Neural cell (in vitro differentiated cells): ENCODE results near the gene IGSF3.

Source experiments
- CTCF ChIP-seq: fragments of 450-650 bp; IDR thresholded peaks from 2 replicates; pipeline ENCODE4 v1.5.1; 2014; ENCODE audit warnings: antibody characterized with exemption, mild to moderate bottlenecking, moderate library complexity; ENCODE audit not compliant: poor library complexity, severe bottlenecking
- EZH2 ChIP-seq: fragments of 200-600, 300-800 bp; shearing (Covaris generic), sonication (generic); IDR thresholded peaks from 2 replicates; pipeline ENCODE4 v1.6.1; 2014; ENCODE audit warnings: antibody characterized with exemption, low read length, borderline replicate concordance, mild to moderate bottlenecking; ENCODE audit not compliant: insufficient read depth, poor library complexity, severe bottlenecking
- POLR2AphosphoS5 ChIP-seq: IDR thresholded peaks from 2 replicates; pipeline ENCODE4 v1.6.1; 2012
- RAD21 ChIP-seq: fragments of 450-650 bp; conservative IDR thresholded peaks from 2 replicates; pipeline ENCODE4 v1.6.1; 2014; ENCODE audit warnings: antibody characterized with exemption, mild to moderate bottlenecking, moderate library complexity
- REST ChIP-seq: IDR thresholded peaks from 2 replicates; pipeline ENCODE4 v1.6.1; 2012; ENCODE audit warnings: borderline replicate concordance
- SMC3 ChIP-seq: fragments of 450-650 bp; conservative IDR thresholded peaks from 2 replicates; pipeline ENCODE4 v1.6.1; 2014; ENCODE audit warnings: antibody characterized with exemption, mild to moderate bottlenecking, moderate library complexity; ENCODE audit not compliant: poor library complexity
- TAF1 ChIP-seq: IDR thresholded peaks from 2 replicates; pipeline ENCODE4 v1.6.1; 2012; ENCODE audit warnings: low read depth

- no peak for TF ChIP-seq CTCF
- no peak for TF ChIP-seq POLR2AphosphoS5
- TF ChIP-seq EZH2 = no peak
- TF ChIP-seq REST = no peak
- TF ChIP-seq TAF1 = no peak
- TF ChIP-seq RAD21 = no peak
- no peak for TF ChIP-seq SMC3
These were observed 134.1 kb downstream of the IGSF3 start for GRCh38 chr1:116533429-116533820.
